ENCODE data around the gene STIMATE.

STIMATE gene

DNA sequence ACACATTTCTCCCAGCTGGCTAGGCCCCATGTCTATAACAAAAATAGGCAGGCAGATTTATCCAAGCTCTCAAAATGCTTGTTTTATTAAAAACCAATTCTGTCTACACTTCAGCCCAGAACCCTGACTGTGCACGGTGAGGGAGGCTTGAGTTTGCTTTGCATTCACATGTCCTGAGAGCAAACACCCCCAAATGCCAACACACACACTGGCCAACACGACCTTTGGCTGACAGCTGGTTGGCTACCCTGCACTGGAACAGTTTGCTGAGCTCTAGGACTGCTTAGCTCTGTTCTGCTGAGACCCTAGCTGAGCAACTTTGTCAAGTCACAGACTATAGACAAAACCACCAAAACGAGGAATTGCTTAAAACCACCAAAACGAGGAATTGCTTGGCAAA lies 3.6 kb downstream of the STIMATE start:
- peaks cover 6% of the 10 kb centered on the region; the same call in 1 of the 2 replicates for H3K36me3 ChIP-seq (ENCODE audit: insufficient read depth, low read length)
- H3K4me1 ChIP-seq (ENCODE audit: insufficient read depth, low read length) = peaks cover 14% of the 10 kb centered on the region; the same call in 1 of the 2 replicates
- no peak overlapping the region for H3K4me3 ChIP-seq (ENCODE audit: low read length)
- WGBS = 90% methylated on average over 4 of the region's 4 CpGs
- no peaks in the 10 kb centered on the region for H3K9me3 ChIP-seq (ENCODE audit: insufficient read depth, low read depth, low read length)
- no peak overlapping the region for H3K27ac ChIP-seq (ENCODE audit: low read depth, low read length)
- no peaks in the 10 kb centered on the region for H3K27me3 ChIP-seq (ENCODE audit: insufficient read depth, low read length)
- no peak overlapping the region for H3K9ac ChIP-seq (ENCODE audit: low read depth, low read length)

DNA sequence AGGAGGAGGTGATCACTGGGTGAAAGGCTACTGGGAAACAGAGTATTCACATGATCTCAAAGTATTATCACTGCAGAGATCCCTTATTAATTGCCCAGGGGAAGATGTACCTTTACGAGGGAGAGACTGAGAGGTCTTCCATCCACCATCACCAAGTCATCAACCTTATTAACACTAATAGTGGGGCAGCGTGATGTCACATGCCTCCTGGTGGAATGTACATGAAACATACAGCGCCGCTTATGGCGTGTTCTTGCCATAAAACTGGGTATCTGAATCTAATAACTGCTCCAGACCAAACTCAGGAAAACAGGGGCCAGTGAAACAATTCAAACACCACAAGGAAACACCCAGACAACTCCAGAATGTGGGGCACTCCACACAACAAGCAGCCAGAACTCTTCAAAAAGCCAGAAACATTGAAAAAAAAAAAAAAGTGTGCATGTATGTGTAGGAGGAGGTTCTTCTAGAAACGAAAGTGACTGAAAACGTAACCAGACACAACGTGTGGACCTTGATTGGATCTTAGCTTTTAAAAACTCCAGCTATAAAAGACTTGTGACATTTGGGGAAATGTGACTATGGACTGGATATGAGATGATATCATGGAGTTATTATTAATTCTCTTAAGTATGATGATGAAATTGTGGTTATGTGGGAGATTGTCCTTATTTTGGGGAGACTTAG lies 4.6 kb downstream of the STIMATE start:
- H3K9ac ChIP-seq (ENCODE audit: low read depth, low read length) = no peak overlapping the region
- 94% methylated on average over 8 of the region's 8 CpGs for WGBS
- H3K36me3 ChIP-seq (ENCODE audit: insufficient read depth, low read length) = peaks cover 6% of the 10 kb centered on the region; the same call in 1 of the 2 replicates
- H3K27me3 ChIP-seq (ENCODE audit: insufficient read depth, low read length) = no peaks in the 10 kb centered on the region
- H3K4me1 ChIP-seq (ENCODE audit: insufficient read depth, low read length) = peaks cover 11% of the 10 kb centered on the region; the same call in 1 of the 2 replicates
- H3K4me3 ChIP-seq (ENCODE audit: low read length) = no peak overlapping the region
- H3K9me3 ChIP-seq (ENCODE audit: insufficient read depth, low read depth, low read length) = no peaks in the 10 kb centered on the region
- H3K27ac ChIP-seq (ENCODE audit: low read depth, low read length) = no peak overlapping the region

DNA sequence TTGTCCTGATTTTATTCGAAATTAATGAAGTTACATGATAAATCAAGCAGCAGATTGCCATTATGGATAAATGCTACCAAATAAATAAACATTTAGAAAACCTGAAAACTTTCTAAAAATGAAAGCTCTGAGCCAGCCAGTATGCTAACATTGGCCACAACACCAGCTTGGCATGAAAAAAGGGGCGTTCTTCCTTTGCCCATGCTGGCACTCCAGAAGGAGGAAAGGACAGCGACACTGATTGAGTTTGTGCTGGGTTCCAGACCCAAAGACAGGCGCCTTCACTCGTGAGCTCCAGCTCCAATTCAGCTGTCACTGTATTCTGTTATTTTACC lies 5.1 kb downstream of the STIMATE start:
- Histone ChIP-seq H3K27me3 (ENCODE audit: insufficient read depth, low read length) (no peaks in the 10 kb centered on the region), H3K27ac (ENCODE audit: low read depth, low read length) (no peak overlapping the region), H3K9me3 (ENCODE audit: insufficient read depth, low read depth, low read length) (no peaks in the 10 kb centered on the region), H3K4me3 (ENCODE audit: low read length) (no peak overlapping the region), H3K36me3 (ENCODE audit: insufficient read depth, low read length) (peaks cover 6% of the 10 kb centered on the region; the same call in 1 of the 2 replicates), H3K9ac (ENCODE audit: low read depth, low read length) (no peak overlapping the region), H3K4me1 (ENCODE audit: insufficient read depth, low read length) (peaks cover 11% of the 10 kb centered on the region; the same call in 1 of the 2 replicates)
- 95% methylated on average over 5 of the region's 5 CpGs for WGBS

DNA sequence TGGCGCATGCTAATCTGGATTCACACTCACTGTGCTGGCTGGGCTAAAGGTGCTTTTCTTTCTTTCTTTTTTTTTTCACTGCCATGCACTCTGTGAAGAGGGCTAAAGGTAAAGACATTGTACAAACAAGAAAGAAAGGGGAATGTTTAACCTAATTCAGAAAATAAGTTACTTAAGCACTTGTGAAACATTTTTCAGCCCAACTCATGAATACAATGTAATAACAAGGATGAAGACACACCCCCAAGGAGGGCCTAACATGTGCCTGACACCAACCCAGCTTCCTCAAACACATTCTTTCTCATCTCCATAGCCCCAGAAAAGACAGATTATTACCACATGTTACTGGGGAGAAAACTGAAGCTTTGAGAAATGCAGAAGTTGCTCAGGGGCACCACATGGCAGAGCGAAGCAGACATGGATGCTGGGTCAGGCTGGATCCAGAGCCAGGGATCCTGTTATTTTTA lies 5.7 kb downstream of the STIMATE start:
- Histone ChIP-seq H3K36me3 (ENCODE audit: insufficient read depth, low read length) (peaks cover 6% of the 10 kb centered on the region; the same call in 1 of the 2 replicates), H3K9ac (ENCODE audit: low read depth, low read length) (no peak overlapping the region), H3K9me3 (ENCODE audit: insufficient read depth, low read depth, low read length) (no peaks in the 10 kb centered on the region), H3K27ac (ENCODE audit: low read depth, low read length) (no peak overlapping the region), H3K4me1 (ENCODE audit: insufficient read depth, low read length) (peaks cover 11% of the 10 kb centered on the region; the same call in 1 of the 2 replicates), H3K27me3 (ENCODE audit: insufficient read depth, low read length) (no peaks in the 10 kb centered on the region), H3K4me3 (ENCODE audit: low read length) (no peak overlapping the region)
- WGBS = 96% methylated on average over 2 of the region's 2 CpGs

DNA sequence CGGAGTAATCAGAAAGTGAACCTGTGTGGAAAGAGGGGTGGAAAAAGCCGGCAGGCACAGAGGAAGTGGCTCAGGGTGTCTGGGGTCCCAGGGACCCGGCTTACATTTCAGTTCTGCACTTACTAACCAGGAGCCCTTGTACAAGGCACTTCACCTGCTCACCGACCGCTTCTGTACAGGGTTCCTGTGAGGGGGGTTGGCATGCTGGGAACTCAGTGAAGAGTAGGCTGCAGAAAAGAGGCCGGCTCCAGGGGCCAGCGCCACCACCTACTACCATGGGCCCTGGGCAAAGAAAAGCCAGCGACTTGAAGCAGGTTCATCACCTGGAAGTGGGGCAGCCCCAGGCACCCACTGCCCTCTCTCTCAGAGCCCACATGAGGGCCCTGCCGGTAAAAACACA lies 6.2 kb downstream of the STIMATE start:
- H3K9me3 ChIP-seq (ENCODE audit: insufficient read depth, low read depth, low read length) = no peaks in the 10 kb centered on the region
- no peaks in the 10 kb centered on the region for H3K27me3 ChIP-seq (ENCODE audit: insufficient read depth, low read length)
- WGBS = 93% methylated on average over 9 of the region's 9 CpGs
- no peak overlapping the region for H3K27ac ChIP-seq (ENCODE audit: low read depth, low read length)
- no peak overlapping the region for H3K4me3 ChIP-seq (ENCODE audit: low read length)
- peaks cover 7% of the 10 kb centered on the region; the same call in 1 of the 2 replicates for H3K4me1 ChIP-seq (ENCODE audit: insufficient read depth, low read length)
- peaks cover 6% of the 10 kb centered on the region; the same call in 1 of the 2 replicates for H3K36me3 ChIP-seq (ENCODE audit: insufficient read depth, low read length)
- H3K9ac ChIP-seq (ENCODE audit: low read depth, low read length) = no peak overlapping the region

DNA sequence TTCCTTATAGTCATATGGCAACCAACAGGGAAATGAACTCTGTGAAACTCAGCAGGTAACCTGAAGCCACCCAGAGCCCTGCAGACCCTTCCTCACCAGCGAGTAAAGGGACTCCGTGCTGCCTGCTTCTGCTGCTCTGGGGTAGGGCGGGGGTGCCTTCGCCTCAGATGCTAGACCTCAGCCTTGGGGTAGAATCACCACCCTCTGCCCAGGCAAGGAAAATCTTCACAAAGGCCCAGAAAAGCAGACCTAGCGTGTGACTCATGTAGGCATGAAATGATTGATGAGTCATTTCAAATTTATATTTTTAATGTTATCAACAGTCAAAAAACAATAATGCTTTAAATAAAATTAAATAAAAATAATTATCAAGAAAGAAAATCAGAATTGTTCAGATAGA lies 6.6 kb downstream of the STIMATE start:
- 88% methylated on average over 4 of the region's 5 CpGs for WGBS
- H3K27ac ChIP-seq (ENCODE audit: low read depth, low read length) = no peak overlapping the region
- H3K4me1 ChIP-seq (ENCODE audit: insufficient read depth, low read length) = 0 out of 2 replicates have a peak, but pooled peaks cover 3% of the 10 kb centered on the region
- no peaks in the 10 kb centered on the region for H3K9me3 ChIP-seq (ENCODE audit: insufficient read depth, low read depth, low read length)
- H3K36me3 ChIP-seq (ENCODE audit: insufficient read depth, low read length) = peaks cover 7% of the 10 kb centered on the region; the same call in 1 of the 2 replicates
- no peaks in the 10 kb centered on the region for H3K27me3 ChIP-seq (ENCODE audit: insufficient read depth, low read length)
- no peak overlapping the region for H3K9ac ChIP-seq (ENCODE audit: low read depth, low read length)
- no peak overlapping the region for H3K4me3 ChIP-seq (ENCODE audit: low read length)

DNA sequence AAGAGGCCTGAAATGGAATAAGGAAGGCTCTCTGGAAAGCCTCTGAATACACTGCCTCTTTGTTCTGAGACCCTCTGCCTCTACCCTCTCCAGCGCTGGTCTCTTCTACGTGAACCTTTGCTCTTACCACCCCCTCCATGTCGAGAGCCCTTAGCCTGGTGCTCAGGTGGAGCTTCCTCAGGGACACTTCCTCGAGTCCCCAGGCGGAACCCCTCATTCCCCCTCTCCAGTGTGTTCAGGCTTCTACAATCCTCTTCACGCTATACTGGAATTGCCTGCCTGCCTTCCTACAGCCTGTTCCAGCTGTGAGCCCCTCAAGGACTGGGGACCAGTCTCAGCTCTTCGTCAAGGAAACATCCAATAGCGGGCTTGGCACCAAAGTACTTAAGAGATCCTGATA lies 7.4 kb downstream of the STIMATE start:
- 92% methylated on average over 8 of the region's 8 CpGs for WGBS
- no peaks in the 10 kb centered on the region for H3K27me3 ChIP-seq (ENCODE audit: insufficient read depth, low read length)
- peaks cover 8% of the 10 kb centered on the region; the same call in 1 of the 2 replicates for H3K36me3 ChIP-seq (ENCODE audit: insufficient read depth, low read length)
- no peak overlapping the region for H3K27ac ChIP-seq (ENCODE audit: low read depth, low read length)
- no peaks in the 10 kb centered on the region for H3K9me3 ChIP-seq (ENCODE audit: insufficient read depth, low read depth, low read length)
- H3K4me1 ChIP-seq (ENCODE audit: insufficient read depth, low read length) = 0 out of 2 replicates have a peak, but pooled peaks cover 2% of the 10 kb centered on the region
- H3K4me3 ChIP-seq (ENCODE audit: low read length) = no peak overlapping the region
- no peak overlapping the region for H3K9ac ChIP-seq (ENCODE audit: low read depth, low read length)

DNA sequence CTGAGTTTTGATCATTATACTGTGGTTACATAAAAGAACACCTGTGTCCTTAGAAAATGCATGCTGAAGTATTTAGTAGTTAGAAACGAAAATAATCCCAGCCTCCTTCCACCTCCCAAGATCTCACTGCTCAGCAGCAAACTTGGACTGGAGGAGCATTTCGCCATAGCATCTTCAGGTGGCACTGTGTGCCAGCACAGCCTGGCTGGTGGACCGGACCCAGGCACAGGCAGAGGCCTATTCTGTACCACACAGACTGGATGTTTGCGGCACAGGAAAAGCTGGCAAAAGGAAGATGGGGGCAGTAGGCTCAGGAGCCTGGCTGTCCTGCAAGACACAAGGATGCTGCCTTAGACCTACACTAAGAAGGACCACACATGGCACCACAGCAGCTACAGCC lies 10.2 kb downstream of the STIMATE start:
- 96% methylated on average over 4 of the region's 4 CpGs for WGBS
- H3K9ac ChIP-seq (ENCODE audit: low read depth, low read length) = no peak overlapping the region
- no peaks in the 10 kb centered on the region for H3K9me3 ChIP-seq (ENCODE audit: insufficient read depth, low read depth, low read length)

DNA sequence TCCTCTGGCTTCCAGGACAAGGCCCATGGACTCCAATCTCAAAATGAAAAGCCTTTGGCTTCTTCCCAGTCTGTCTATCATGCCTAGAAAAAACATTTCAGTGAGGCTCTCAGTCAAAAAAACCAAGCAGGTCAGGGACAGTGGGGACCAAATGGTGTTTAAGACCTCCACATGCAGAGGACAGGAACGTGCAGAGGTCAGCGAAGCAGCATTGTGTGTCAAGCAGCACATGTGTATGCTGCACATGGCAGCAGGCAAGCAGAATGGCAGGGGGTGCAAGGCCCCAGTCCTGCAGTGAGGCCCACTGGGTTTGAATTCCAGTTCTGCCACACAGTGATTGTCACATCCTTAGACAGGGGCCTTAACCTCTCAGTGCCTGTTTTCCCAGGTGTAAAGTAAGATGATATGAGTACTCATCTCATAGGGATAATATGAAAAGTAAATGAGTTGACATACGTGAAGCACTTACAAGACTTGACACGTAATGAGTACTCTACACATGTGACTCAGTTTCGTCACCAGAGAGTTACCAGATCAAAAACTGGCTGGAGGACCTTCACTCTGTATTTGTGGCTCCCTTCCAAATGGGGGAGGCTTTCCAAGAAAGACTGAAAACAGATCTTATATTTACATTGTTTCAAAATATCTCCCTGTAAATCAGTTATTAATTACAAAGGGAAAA lies 11.2 kb downstream of the STIMATE start:
- Histone ChIP-seq H3K9ac (ENCODE audit: low read depth, low read length) (no peak overlapping the region), H3K27ac (ENCODE audit: low read depth, low read length) (no peak overlapping the region), H3K9me3 (ENCODE audit: insufficient read depth, low read depth, low read length) (no peaks in the 10 kb centered on the region), H3K4me1 (ENCODE audit: insufficient read depth, low read length) (no peaks in the 10 kb centered on the region), H3K4me3 (ENCODE audit: low read length) (no peak overlapping the region), H3K27me3 (ENCODE audit: insufficient read depth, low read length) (no peaks in the 10 kb centered on the region), H3K36me3 (ENCODE audit: insufficient read depth, low read length) (peaks cover 3% of the 10 kb centered on the region; the same call in 1 of the 2 replicates)
- 96% methylated on average over 5 of the region's 5 CpGs for WGBS

More for the DNA sequence above, 10.2 kb downstream of the STIMATE start:
- H3K27me3 ChIP-seq (ENCODE audit: insufficient read depth, low read length) = no peaks in the 10 kb centered on the region
- no peak overlapping the region for H3K4me3 ChIP-seq (ENCODE audit: low read length)
- no peak overlapping the region for H3K27ac ChIP-seq (ENCODE audit: low read depth, low read length)
- H3K36me3 ChIP-seq (ENCODE audit: insufficient read depth, low read length) = peaks cover 3% of the 10 kb centered on the region; the same call in 1 of the 2 replicates
- 0 out of 2 replicates have a peak, but pooled peaks cover 2% of the 10 kb centered on the region for H3K4me1 ChIP-seq (ENCODE audit: insufficient read depth, low read length)

DNA sequence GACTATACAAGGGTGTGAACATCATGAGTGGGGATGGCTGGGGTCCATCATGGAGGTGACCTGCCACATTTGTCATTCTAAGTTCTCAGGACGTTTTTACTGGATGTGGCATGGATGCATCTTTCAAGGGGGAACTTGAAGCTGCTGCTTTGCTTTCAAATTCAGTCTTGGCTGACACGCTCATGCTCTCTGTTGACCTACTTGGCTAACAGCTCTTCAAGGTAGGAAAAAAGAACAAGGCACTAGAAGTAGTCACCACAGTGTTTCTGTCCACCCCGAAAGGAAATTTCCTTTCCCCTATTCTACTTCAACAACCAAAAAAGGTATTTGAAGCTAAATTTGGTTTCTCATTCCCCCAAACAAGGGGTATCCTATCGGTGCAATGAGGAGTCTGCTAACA lies 15.0 kb downstream of the STIMATE start:
- Histone ChIP-seq H3K36me3 (ENCODE audit: insufficient read depth, low read length) (peaks cover 3% of the 10 kb centered on the region; the same call in 1 of the 2 replicates), H3K9ac (ENCODE audit: low read depth, low read length) (no peak overlapping the region; the same call in 1 of the 2 replicates), H3K4me1 (ENCODE audit: insufficient read depth, low read length) (no peaks in the 10 kb centered on the region), H3K9me3 (ENCODE audit: insufficient read depth, low read depth, low read length) (no peaks in the 10 kb centered on the region), H3K27me3 (ENCODE audit: insufficient read depth, low read length) (no peaks in the 10 kb centered on the region), H3K27ac (ENCODE audit: low read depth, low read length) (no peak overlapping the region), H3K4me3 (ENCODE audit: low read length) (no peak overlapping the region)
- WGBS = 94% methylated on average over 4 of the region's 4 CpGs

DNA sequence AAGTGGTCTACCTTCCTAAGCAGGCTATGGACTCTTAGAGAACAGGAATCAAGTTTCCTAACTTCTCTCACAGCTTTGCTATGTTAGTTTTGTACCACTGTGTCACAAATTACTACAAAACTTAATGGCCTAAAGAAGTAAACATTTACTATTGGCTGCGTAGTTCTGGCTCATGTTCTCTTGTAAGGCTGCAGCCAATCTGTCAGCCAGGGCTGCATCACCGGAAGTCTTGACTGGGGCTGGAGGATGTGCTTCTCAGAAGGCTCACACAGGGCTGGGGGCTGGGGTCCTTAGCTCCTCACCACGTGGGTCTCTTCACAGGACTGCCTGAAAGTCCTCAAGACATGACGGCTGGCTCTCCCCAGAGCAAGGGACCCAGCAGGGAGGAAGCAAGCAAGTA lies 15.5 kb downstream of the STIMATE start:
- Histone ChIP-seq H3K9ac (ENCODE audit: low read depth, low read length) (no peak overlapping the region), H3K4me1 (ENCODE audit: insufficient read depth, low read length) (no peaks in the 10 kb centered on the region), H3K36me3 (ENCODE audit: insufficient read depth, low read length) (peaks cover 3% of the 10 kb centered on the region; the same call in 1 of the 2 replicates), H3K27ac (ENCODE audit: low read depth, low read length) (no peak overlapping the region), H3K9me3 (ENCODE audit: insufficient read depth, low read depth, low read length) (no peaks in the 10 kb centered on the region), H3K27me3 (ENCODE audit: insufficient read depth, low read length) (no peaks in the 10 kb centered on the region), H3K4me3 (ENCODE audit: low read length) (no peak overlapping the region)
- WGBS = 85% methylated on average over 4 of the region's 4 CpGs
